DND-41 (cell line): ENCODE measurements around the gene ABCB4.

ENCODE experiments used
- ATAC-seq: fragments of 200-7000 bp; cut with Tn5 transposase; 3 replicates; pipeline ENCODE4 v1.9.1; 2021; ENCODE audit warnings: low read depth; ENCODE audit not compliant: insufficient read depth
- DNase-seq: peaks from one replicate; pipeline ENCODE4 v3.0.0-alpha.2; 2020
- H2AFZ ChIP-seq: 2 replicates; pipeline ENCODE4 v1.6.0; 2012; ENCODE audit warnings: low read depth, low read length
- H3K27ac ChIP-seq: 2 replicates; pipeline ENCODE4 v1.5.1; 2012; ENCODE audit warnings: low read length, inconsistent platforms
- H3K27me3 ChIP-seq: fragments of 200-600 bp; sonication (generic); 2 replicates; pipeline ENCODE4 v1.6.0; 2012; ENCODE audit warnings: low read length, mild to moderate bottlenecking, inconsistent platforms; ENCODE audit not compliant: insufficient read depth, poor library complexity
- H3K36me3 ChIP-seq: 2 replicates; pipeline ENCODE4 v1.5.1; 2012; ENCODE audit warnings: low read length, inconsistent platforms; ENCODE audit not compliant: insufficient read depth
- H3K4me1 ChIP-seq: 2 replicates; pipeline ENCODE4 v1.5.1; 2012; ENCODE audit warnings: mild to moderate bottlenecking, low read length; ENCODE audit not compliant: insufficient read depth
- H3K4me2 ChIP-seq: 2 replicates; pipeline ENCODE4 v1.6.0; 2012; ENCODE audit warnings: mild to moderate bottlenecking, moderate library complexity, low read length, inconsistent platforms; ENCODE audit not compliant: insufficient read depth
- H3K4me3 ChIP-seq, 2 experiments: fragments of 200-600 bp in 1 of 2; shearing (Covaris generic) in 1 of 2; 2 replicates each; pipeline ENCODE4 v1.5.1; 2012 to 2016; ENCODE audit warnings: inconsistent platforms in 2 of 2, low read length in 2 of 2, mild to moderate bottlenecking in 2 of 2, low read depth in 1 of 2, moderate library complexity in 1 of 2
- H3K79me2 ChIP-seq: 2 replicates; pipeline ENCODE4 v1.6.0; 2012; ENCODE audit warnings: low read length, inconsistent platforms; ENCODE audit not compliant: insufficient read depth
- H3K9ac ChIP-seq: 2 replicates; pipeline ENCODE4 v1.6.0; 2012; ENCODE audit warnings: low read depth, mild to moderate bottlenecking, inconsistent platforms, low read length, moderate library complexity
- H3K9me3 ChIP-seq: 2 replicates; pipeline ENCODE4 v1.5.1; 2012; ENCODE audit warnings: low read length, moderate library complexity, mild to moderate bottlenecking, inconsistent platforms; ENCODE audit not compliant: insufficient read depth, severe bottlenecking
- H4K20me1 ChIP-seq: 2 replicates; pipeline ENCODE4 v1.6.0; 2012; ENCODE audit warnings: low read length; ENCODE audit not compliant: insufficient read depth
- EZH2 ChIP-seq: IDR thresholded peaks from 3 replicates; pipeline ENCODE4 v1.6.1; 2012; ENCODE audit warnings: borderline replicate concordance, low read depth, mild to moderate bottlenecking, moderate library complexity, low read length, inconsistent platforms; ENCODE audit not compliant: severe bottlenecking
- TF ChIP-seq, protein P1 (sequence below): IDR thresholded peaks from 2 replicates; pipeline ENCODE4 v1.5.1; 2012; ENCODE audit warnings: borderline replicate concordance, low read length, moderate library complexity, mild to moderate bottlenecking; ENCODE audit not compliant: poor library complexity, severe bottlenecking; ENCODE audit errors: extremely low read depth

Gene ABCB4

DNA sequence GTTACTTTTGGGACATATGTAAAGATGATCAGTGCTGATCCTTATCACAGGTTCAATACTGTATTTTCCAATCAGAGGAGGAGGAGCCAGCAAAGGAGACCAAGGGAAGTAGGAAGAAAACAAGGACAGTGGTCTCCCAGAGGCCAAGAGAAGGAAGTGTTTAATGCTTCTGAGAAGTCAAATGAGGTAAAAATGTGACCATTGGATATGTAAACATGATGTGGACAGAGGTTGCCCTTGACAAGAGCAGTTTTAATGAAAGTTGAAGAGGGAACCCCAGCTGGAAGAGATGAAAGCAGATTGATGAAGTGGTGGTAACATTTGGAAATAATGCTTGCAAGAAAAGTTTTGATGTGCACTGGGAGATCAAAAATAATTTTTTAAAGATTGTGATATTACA, 111.2 kb downstream of the ABCB4 start:
- H3K9ac ChIP-seq: no peak overlapping the region
- peaks cover 21% of the 10 kb centered on the region; the same call in 1 of the 2 replicates for H3K36me3 ChIP-seq
- H3K27ac ChIP-seq: no peak overlapping the region
- no peaks in the 10 kb centered on the region for H4K20me1 ChIP-seq
- ATAC-seq (no peak), DNase-seq (no peak)
- no peak overlapping the region for H3K4me3 ChIP-seq
- TF ChIP-seq, protein P1, sequence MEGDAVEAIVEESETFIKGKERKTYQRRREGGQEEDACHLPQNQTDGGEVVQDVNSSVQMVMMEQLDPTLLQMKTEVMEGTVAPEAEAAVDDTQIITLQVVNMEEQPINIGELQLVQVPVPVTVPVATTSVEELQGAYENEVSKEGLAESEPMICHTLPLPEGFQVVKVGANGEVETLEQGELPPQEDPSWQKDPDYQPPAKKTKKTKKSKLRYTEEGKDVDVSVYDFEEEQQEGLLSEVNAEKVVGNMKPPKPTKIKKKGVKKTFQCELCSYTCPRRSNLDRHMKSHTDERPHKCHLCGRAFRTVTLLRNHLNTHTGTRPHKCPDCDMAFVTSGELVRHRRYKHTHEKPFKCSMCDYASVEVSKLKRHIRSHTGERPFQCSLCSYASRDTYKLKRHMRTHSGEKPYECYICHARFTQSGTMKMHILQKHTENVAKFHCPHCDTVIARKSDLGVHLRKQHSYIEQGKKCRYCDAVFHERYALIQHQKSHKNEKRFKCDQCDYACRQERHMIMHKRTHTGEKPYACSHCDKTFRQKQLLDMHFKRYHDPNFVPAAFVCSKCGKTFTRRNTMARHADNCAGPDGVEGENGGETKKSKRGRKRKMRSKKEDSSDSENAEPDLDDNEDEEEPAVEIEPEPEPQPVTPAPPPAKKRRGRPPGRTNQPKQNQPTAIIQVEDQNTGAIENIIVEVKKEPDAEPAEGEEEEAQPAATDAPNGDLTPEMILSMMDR: no peak
- TF ChIP-seq EZH2: no peak
- H2AFZ ChIP-seq: no peak overlapping the region
- H3K9me3 ChIP-seq: no peaks in the 10 kb centered on the region
- H3K79me2 ChIP-seq: no peaks in the 10 kb centered on the region
- no peak overlapping the region for H3K4me2 ChIP-seq
- no peaks in the 10 kb centered on the region for H3K4me1 ChIP-seq
- no peaks in the 10 kb centered on the region for H3K27me3 ChIP-seq

DNA sequence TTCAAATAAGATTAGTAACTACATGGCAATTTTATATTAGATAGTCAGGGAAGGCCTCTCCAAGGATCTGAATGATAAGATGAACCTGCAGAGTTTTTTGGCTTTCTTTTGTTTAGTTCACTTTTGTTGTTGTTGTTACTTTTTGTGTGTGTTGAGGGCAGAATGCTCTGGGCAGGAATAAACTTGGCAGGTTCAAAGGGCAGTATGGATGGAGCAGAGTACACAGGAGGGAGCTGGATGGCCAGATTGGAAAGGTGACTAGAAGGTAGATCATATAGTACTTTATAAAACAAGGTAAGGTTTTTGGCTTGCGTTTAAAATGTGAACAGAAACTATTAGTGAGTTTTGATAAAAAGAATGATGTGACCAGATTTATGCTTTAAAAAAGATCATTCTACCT, 112.1 kb downstream of the ABCB4 start:
- no peak overlapping the region for H3K4me3 ChIP-seq
- H3K36me3 ChIP-seq: peaks cover 21% of the 10 kb centered on the region; the same call in 1 of the 2 replicates
- no peak overlapping the region for H3K4me2 ChIP-seq
- H3K9me3 ChIP-seq: no peaks in the 10 kb centered on the region
- no peaks in the 10 kb centered on the region for H3K4me1 ChIP-seq
- H4K20me1 ChIP-seq: no peaks in the 10 kb centered on the region
- H3K9ac ChIP-seq: no peak overlapping the region
- TF ChIP-seq, protein P1: no peak
- TF ChIP-seq EZH2: no peak
- H3K79me2 ChIP-seq: no peaks in the 10 kb centered on the region
- ATAC-seq (no peak), DNase-seq (no peak)
- no peaks in the 10 kb centered on the region for H3K27me3 ChIP-seq
- H2AFZ ChIP-seq: no peak overlapping the region
- no peak overlapping the region for H3K27ac ChIP-seq

DNA sequence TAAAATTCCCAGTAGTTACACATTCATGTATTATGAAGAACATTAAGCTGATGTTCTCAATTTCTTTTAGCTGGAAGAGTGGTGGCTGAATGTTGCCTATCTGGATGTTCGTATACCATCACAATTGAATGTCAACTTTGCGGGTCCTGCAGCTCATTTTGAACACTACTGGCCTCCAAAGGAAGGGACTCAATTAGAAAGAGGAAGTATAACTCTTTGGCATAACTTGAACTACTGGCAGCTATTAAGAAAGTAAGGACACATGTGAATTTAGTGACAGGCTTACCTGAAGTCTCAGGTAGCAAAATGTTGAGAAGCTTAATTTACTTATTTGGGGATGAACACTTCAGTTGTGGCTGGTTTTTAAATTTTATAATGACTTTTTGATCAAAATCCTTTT, 114.2 kb downstream of the ABCB4 start:
- H3K36me3 ChIP-seq: peaks cover 27% of the 10 kb centered on the region; the same call in 1 of the 2 replicates
- no peak for DNase-seq

More for the DNA sequence above, 114.2 kb downstream of the ABCB4 start:
- Histone ChIP-seq H3K4me3 (no peak overlapping the region), H3K9me3 (no peaks in the 10 kb centered on the region), H4K20me1 (no peaks in the 10 kb centered on the region), H2AFZ (no peak overlapping the region), H3K4me2 (no peak overlapping the region), H3K9ac (no peak overlapping the region), H3K27me3 (no peaks in the 10 kb centered on the region), H3K4me1 (no peaks in the 10 kb centered on the region), H3K79me2 (no peaks in the 10 kb centered on the region), H3K27ac (no peak overlapping the region)
- no peak for ATAC-seq
- TF ChIP-seq EZH2: no peak
- TF ChIP-seq, protein P1: no peak
